RWPE1 (cell line): ENCODE data around the gene ZDHHC7.

Experiments used
- CTCF ChIA-PET: fragments of 350-600 bp; sonication (Branson Sonifier 250); formaldehyde crosslinking; extraction: SDS; loops from one replicate; lab custom pipeline; 2021; lab: Yijun Ruan, JAX
- POLR2A ChIA-PET: fragments of 400-600 bp; formaldehyde crosslinking; extraction: SDS; loops from one replicate; lab custom pipeline; 2020; ENCODE audit warnings: antibody characterized with exemption; ENCODE audit not compliant: low non-redundant PET; lab: Yijun Ruan, JAX
- DNase-seq: peaks from one replicate; pipeline ENCODE4 v3.0.0; 2012; ENCODE audit warnings: low spot score
- H3K27ac ChIP-seq: fragments of 450-650 bp; 2 replicates; pipeline ENCODE4 v1.5.1; 2017
- CTCF ChIP-seq: fragments of 450-650 bp; conservative IDR thresholded peaks from 2 replicates; pipeline ENCODE4 v1.5.1; 2017; ENCODE audit warnings: low read depth, mild to moderate bottlenecking

ZDHHC7 gene

GRCh38 chr16:84932681-84933080, 78.7 kb downstream of the ZDHHC7 start:
- no peak for TF ChIP-seq CTCF
- ChIA-PET POLR2A (no interaction called here), CTCF (interaction anchor here (0.5 to 1.1 kb wide), 2 partner anchors 19 to 563 kb away, joined by 3 to 5 read pairs; no protein-coding TSS in a partner anchor)
- no peak for DNase-seq
- no peak overlapping the region for H3K27ac ChIP-seq

GRCh38 chr16:84931506-84931905, 79.8 kb downstream of the ZDHHC7 start:
- DNase-seq: no peak
- no peak for TF ChIP-seq CTCF
- ChIA-PET CTCF (interaction anchor here (0.6 kb wide), 2 partner anchors 20 to 177 kb away, joined by 3 read pairs; no protein-coding TSS in a partner anchor), POLR2A (no interaction called here)
- no peak overlapping the region for H3K27ac ChIP-seq

- ChIA-PET CTCF (interaction anchor here (0.5 to 0.6 kb wide), 4 partner anchors 21 to 309 kb away, joined by 3 to 7 read pairs (median 4); no protein-coding TSS in a partner anchor), POLR2A (no interaction called here)
Observed at GRCh38 chr16:84931107-84931494, 80.2 kb downstream of the ZDHHC7 start.

GRCh38 chr16:84930298-84931106, 80.8 kb downstream of the ZDHHC7 start:
- TF ChIP-seq CTCF: no peak
- CTCF ChIA-PET: interaction anchor here (0.5 to 0.6 kb wide), 3 partner anchors 156 to 308 kb away, joined by 3 to 7 read pairs (median 6); no protein-coding TSS in a partner anchor
- POLR2A ChIA-PET: no interaction called here

More at GRCh38 chr16:84931107-84931494, 80.2 kb downstream of the ZDHHC7 start:
- TF ChIP-seq CTCF: no peak
- DNase-seq: no peak
- no peak overlapping the region for H3K27ac ChIP-seq

GRCh38 chr16:84929421-84930297, 81.7 kb downstream of the ZDHHC7 start:
- no peak for TF ChIP-seq CTCF
- DNase-seq: no peak
- ChIA-PET CTCF (interaction anchor here (0.7 to 1.9 kb wide), 2 partner anchors 41 to 743 kb away, joined by 3 to 8 read pairs; partner anchors contain the start of gene TAF1C), POLR2A (no interaction called here)
- peak overlapping the region; percentile 6 for H3K27ac ChIP-seq

More at GRCh38 chr16:84930298-84931106, 80.8 kb downstream of the ZDHHC7 start:
- no peak overlapping the region; the same call in 1 of the 2 replicates for H3K27ac ChIP-seq
- DNase-seq: no peak
